Anterior cingulate cortex (tissue), 58 donors: ENCODE data around the gene MTRR.

ENCODE experiments used
- DNase-seq, 58 donors: peaks; one replicate each; lab custom pipeline; 2025; lab: John Stamatoyannopoulos, UW

MTRR gene

DNA sequence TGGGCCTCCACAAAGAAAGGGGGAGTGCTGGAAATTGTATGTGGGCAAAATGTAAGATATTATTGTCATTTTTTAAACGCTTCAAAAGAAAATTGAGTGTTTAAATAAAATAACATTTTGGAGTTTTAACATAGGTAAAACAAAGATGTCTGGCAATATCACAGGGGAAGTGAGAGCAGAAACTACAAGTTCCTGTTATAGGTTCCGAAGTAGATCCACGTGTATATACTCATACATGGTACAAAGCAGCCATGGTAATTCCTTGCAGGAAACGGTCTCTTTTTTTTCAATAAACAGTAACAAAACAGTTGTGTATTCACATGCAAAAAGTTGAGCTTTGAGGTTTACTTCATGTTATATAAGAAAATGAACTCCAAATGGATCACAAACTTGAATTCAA is 78.4 kb downstream of the MTRR start:
- no peak for DNase-seq
